ENCODE measurements around the gene WDR83.

DNA sequence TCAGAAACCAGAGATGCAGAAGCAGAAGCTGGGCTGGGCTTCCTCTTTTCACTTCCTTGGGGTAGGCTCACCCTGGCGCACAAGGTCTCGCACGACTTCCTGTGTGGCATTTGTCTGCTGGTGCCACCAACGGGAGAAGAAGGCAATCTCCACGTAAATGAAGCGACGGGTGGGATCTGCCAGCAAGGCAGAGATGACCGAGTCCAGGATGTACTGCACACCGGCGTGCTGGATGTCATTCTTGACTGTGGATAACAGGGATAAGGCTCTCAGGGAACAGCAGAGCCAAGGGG lies 1.4 kb upstream of the WDR83 start:
- TF ChIP-seq GATA3 (IDR thresholded peaks at IDR 0.05; ENCODE audit: low read depth, low read length) (no peak), GATA2 (IDR thresholded peaks at IDR 0.05; ENCODE audit: low read depth, low read length) (no peak)

All from SH-SY5Y (cell line).